GM23248 (cell line): ENCODE results near the gene DZIP1. TPM values are rescaled to one million over a fixed set of nuclear protein-coding genes. Genes with fewer than 3 reads are reported as not detected.

Source experiments
- DNase-seq: peaks from one replicate; pipeline ENCODE4 v3.0.0-alpha.2; 2015
- H2AFZ ChIP-seq: fragments of 200-600 bp; sonication (generic); 2 replicates; pipeline ENCODE4 v1.6.1; 2016; ENCODE audit warnings: antibody characterized with exemption
- H3F3A ChIP-seq: fragments of 200-600 bp; sonication (generic); 2 replicates; pipeline ENCODE4 v1.6.1; 2016; ENCODE audit warnings: mild to moderate bottlenecking, antibody characterized with exemption, mixed run types; ENCODE audit not compliant: insufficient read depth
- H3K27ac ChIP-seq: fragments of 200-600 bp; sonication (generic); 2 replicates; pipeline ENCODE4 v1.5.1; 2016; ENCODE audit warnings: mild to moderate bottlenecking
- H3K27me3 ChIP-seq: fragments of 200-600 bp; sonication (generic); replicated peaks from 2 replicates; pipeline ENCODE4 v1.6.1; 2016; ENCODE audit warnings: mild to moderate bottlenecking; ENCODE audit not compliant: insufficient read depth
- H3K36me3 ChIP-seq: fragments of 200-600 bp; sonication (generic); 2 replicates; pipeline ENCODE4 v1.6.1; 2016; ENCODE audit warnings: low read depth, mild to moderate bottlenecking
- H3K4me1 ChIP-seq: fragments of 200-600 bp; sonication (generic); 2 replicates; pipeline ENCODE4 v1.6.1; 2016; ENCODE audit warnings: mild to moderate bottlenecking; ENCODE audit not compliant: insufficient read depth
- H3K4me2 ChIP-seq: fragments of 200-600 bp; sonication (generic); one replicate; pipeline ENCODE4 v1.6.1; 2016; ENCODE audit warnings: mild to moderate bottlenecking; ENCODE audit not compliant: unreplicated experiment
- H3K4me3 ChIP-seq: fragments of 200-600 bp; sonication (generic); 2 replicates; pipeline ENCODE4 v1.5.1; 2016; ENCODE audit warnings: mild to moderate bottlenecking
- H3K79me2 ChIP-seq: fragments of 200-600 bp; sonication (generic); 2 replicates; pipeline ENCODE4 v1.6.1; 2016; ENCODE audit warnings: mild to moderate bottlenecking; ENCODE audit not compliant: insufficient read depth
- H3K9ac ChIP-seq: fragments of 200-600 bp; sonication (generic); 2 replicates; pipeline ENCODE4 v1.6.1; 2016; ENCODE audit warnings: mild to moderate bottlenecking
- H3K9me2 ChIP-seq: fragments of 200-600 bp; sonication (generic); 2 replicates; pipeline ENCODE4 v1.6.1; 2016; ENCODE audit warnings: mixed run types, mild to moderate bottlenecking, moderate library complexity; ENCODE audit not compliant: insufficient read depth
- H3K9me3 ChIP-seq: fragments of 200-600 bp; sonication (generic); one replicate; pipeline ENCODE4 v1.6.1; 2017; ENCODE audit warnings: low read depth
- H4K20me1 ChIP-seq: fragments of 200-600 bp; sonication (generic); 2 replicates; pipeline ENCODE4 v1.6.0; 2016; ENCODE audit not compliant: insufficient read depth
- EZH2 ChIP-seq: fragments of 200-600 bp; sonication (generic); IDR thresholded peaks from 2 replicates; pipeline ENCODE4 v1.6.1; 2018; ENCODE audit warnings: antibody characterized with exemption, mild to moderate bottlenecking; ENCODE audit not compliant: insufficient read depth, poor library complexity, severe bottlenecking
- EZH2phosphoT487 ChIP-seq: fragments of 200-600 bp; sonication (generic); IDR thresholded peaks from 2 replicates; pipeline ENCODE4 v1.6.1; 2018; ENCODE audit warnings: antibody characterized with exemption, moderate library complexity, mild to moderate bottlenecking, low read depth; ENCODE audit not compliant: insufficient read depth
- WGBS, 2 experiments: methylation state at CpG; one replicate each; pipeline ENCODE4 v1.1.6; 2015 to 2017; ENCODE audit warnings: low lambda C conversion rate in 2 of 2, low coverage in 1 of 2; ENCODE audit errors: missing lambda C conversion rate in 2 of 2; 5-methylcytosine and 5-hydroxymethylcytosine counted together
- in situ Hi-C: fragments of 300-500 bp; cut with MboI; formaldehyde crosslinking; loops from 2 replicates; pipeline ENCODE4 v1.15.0; 2020
- polyA plus RNA-seq: library from polyadenylated mRNA; unstranded; fragments of >200 nt; fragmentation: Nextera tagmentation; extraction: Ambion mirVana; gene quantifications from 2 replicates; pipeline ENCODE4 v1.2.1, GENCODE V29; 2016
- total RNA-seq: library from RNA; depleted of rRNA; stranded (reverse); fragments of >200 nt; shearing (Covaris generic); gene quantifications from 2 replicates; pipeline ENCODE4 v1.2.3, GENCODE V29; 2014

The DZIP1 gene
- total and polyA plus RNA-seq, 2 experiments from 2014 or later: 8.0 to 22.8 TPM

DNA sequence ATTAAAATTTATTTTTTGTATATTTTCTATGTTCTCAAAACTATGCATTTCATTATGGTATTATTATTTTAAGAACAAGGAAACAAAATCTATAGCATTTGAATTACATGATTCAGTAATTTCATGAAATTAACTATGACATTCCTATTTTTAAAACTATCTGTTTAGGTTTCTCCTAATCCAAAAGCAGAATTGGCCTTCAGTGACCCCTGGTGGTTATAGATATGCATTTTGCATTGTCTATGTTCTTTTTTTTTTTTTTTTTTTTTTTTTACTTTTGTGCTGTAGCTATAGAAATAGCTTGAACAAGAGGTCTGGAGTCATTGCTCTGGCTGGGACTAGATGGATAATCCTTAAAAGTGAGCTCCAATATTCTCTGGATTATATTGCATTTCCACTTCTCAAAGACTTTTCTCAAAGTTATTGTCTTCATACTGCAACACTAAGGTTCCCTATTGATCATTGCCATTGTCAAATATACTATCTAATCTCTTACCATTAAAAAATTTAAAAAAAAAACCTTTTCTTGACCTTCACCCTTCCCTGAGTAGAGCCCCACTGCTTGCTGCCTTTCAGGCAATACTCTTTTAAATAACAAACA, 16.6 kb upstream of the DZIP1 start:
- in situ Hi-C loops: no loop called here
- H2AFZ ChIP-seq: no peak overlapping the region
- H3K9me3 ChIP-seq: no peaks in the 10 kb centered on the region
- peak; percentile 73 for DNase-seq
- no peak for TF ChIP-seq EZH2
- H3K4me1 ChIP-seq: no peaks in the 10 kb centered on the region
- no peak overlapping the region for H3K4me3 ChIP-seq
- peaks cover 4% of the 10 kb centered on the region for H3K27me3 ChIP-seq
- H3K9me2 ChIP-seq: no peaks in the 10 kb centered on the region
- no peak overlapping the region for H3K27ac ChIP-seq
- H3K9ac ChIP-seq: no peak overlapping the region
- no peaks in the 10 kb centered on the region for H3K79me2 ChIP-seq
- no peaks in the 10 kb centered on the region for H4K20me1 ChIP-seq
- no peaks in the 10 kb centered on the region for H3K36me3 ChIP-seq
- H3F3A ChIP-seq: no peaks in the 10 kb centered on the region
- H3K4me2 ChIP-seq: no peak overlapping the region

DNA sequence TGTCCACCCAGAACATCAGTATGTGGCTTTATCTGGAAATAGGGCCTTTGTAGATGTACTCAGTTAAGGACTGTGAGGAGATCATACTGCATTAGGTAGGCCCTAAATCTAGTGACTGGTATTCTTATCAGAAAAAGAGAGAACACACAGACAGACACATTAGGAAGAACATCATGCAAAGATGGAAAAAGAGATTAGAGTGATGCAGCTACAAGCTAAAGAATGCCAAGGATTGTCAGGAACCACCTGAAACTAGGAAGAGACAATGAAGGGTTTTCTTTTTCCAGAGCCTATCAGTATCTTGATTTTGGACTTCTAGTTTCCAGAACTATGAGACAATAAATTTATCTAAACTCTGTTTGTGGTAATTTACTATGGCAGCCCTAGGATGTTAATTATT, 15.0 kb upstream of the DZIP1 start:
- H4K20me1 ChIP-seq: no peaks in the 10 kb centered on the region

DNA sequence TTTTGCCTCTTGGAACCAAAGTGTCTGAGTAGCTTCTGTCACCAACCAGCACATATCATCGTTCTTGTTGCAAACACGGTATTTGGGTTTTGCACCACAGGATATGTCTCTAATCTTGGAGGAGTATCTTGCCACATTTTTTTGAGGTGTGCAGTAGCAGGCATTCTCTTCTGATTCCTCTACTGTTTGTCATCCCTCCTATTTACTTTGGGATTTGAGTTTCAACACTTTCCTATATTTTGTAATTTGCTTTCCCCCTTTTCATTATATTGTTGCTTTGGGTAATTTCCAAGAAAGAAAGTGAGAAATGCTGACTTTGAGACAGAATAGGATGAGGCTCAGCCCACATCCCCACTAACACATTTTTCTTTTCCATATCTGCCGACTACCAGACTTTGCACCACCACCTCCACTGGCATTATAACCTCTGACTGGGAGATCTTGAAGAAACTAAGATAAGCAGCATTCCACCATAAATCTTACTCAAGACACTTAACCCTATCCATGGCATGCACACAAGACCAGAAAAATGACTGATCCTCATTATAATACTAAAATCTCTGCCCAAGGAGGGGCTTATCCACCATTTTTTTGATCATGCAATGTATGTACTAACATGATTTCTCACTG, 12.0 kb upstream of the DZIP1 start:
- WGBS, 2 experiments: 57 to 64% methylated on average over 3 of the region's 3 CpGs
- Histone ChIP-seq H3K4me2 (no peak overlapping the region), H3K9ac (no peak overlapping the region), H3K27me3 (no peaks in the 10 kb centered on the region), H3K9me3 (no peaks in the 10 kb centered on the region), H3K36me3 (no peaks in the 10 kb centered on the region), H3K4me1 (no peaks in the 10 kb centered on the region), H3K4me3 (no peak overlapping the region), H2AFZ (no peak overlapping the region), H3K9me2 (no peaks in the 10 kb centered on the region), H4K20me1 (no peaks in the 10 kb centered on the region), H3K27ac (no peak overlapping the region), H3K79me2 (no peaks in the 10 kb centered on the region), H3F3A (no peaks in the 10 kb centered on the region)
- no peak for DNase-seq
- TF ChIP-seq EZH2: no peak
- no peak for TF ChIP-seq EZH2phosphoT487
- in situ Hi-C loops: no loop called here

More for the DNA sequence above, 15.0 kb upstream of the DZIP1 start:
- H3K9me3 ChIP-seq: no peaks in the 10 kb centered on the region
- in situ Hi-C loops: no loop called here
- H3K79me2 ChIP-seq: no peaks in the 10 kb centered on the region
- no peaks in the 10 kb centered on the region for H3F3A ChIP-seq
- no peaks in the 10 kb centered on the region for H3K27me3 ChIP-seq
- no peak overlapping the region for H3K4me2 ChIP-seq
- no peak for DNase-seq
- TF ChIP-seq EZH2phosphoT487: no peak
- TF ChIP-seq EZH2: no peak
- no peaks in the 10 kb centered on the region for H3K36me3 ChIP-seq
- no peak overlapping the region for H2AFZ ChIP-seq
- no peak overlapping the region for H3K27ac ChIP-seq
- H3K9ac ChIP-seq: no peak overlapping the region
- H3K4me1 ChIP-seq: no peaks in the 10 kb centered on the region
- H3K4me3 ChIP-seq: no peak overlapping the region
- no peaks in the 10 kb centered on the region for H3K9me2 ChIP-seq

DNA sequence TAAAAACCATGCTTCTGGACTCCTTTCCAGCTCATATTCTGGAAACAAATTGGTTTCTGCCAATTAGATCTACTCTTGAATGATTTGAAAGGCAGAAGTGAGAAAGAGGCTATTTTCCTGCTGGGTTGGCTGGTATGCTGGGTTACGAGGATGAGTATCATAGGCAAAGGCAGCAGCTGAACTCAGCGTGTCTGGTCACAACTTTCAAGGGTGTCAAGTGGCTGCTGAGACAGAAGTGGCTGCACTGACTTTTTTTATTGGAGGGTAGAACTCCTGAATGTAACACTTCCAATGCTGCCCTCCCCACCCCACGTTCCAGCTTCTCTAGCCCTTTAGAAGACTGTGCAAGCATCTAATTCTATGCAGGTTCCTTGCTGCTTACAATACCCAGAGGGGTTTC, 8.3 kb upstream of the DZIP1 start:
- Histone ChIP-seq H2AFZ (0 out of 2 replicates have a peak overlapping the region, but pooled peaks have one; percentile 24), H3K4me1 (no peaks in the 10 kb centered on the region), H3K4me3 (no peak overlapping the region), H3K27me3 (no peaks in the 10 kb centered on the region), H3K9me2 (no peaks in the 10 kb centered on the region), H3K27ac (no peak overlapping the region), H3K4me2 (no peak overlapping the region), H3K9me3 (no peaks in the 10 kb centered on the region), H3K36me3 (no peaks in the 10 kb centered on the region), H4K20me1 (no peaks in the 10 kb centered on the region), H3K79me2 (no peaks in the 10 kb centered on the region), H3F3A (no peaks in the 10 kb centered on the region), H3K9ac (no peak overlapping the region)
- 21 to 24% methylated on average over 3 of the region's 3 CpGs for WGBS, 2 experiments
- DNase-seq: no peak
- TF ChIP-seq EZH2phosphoT487: no peak
- no peak for TF ChIP-seq EZH2
- in situ Hi-C loops: no loop called here
